DOHH2 (cell line): ENCODE data around the gene FRMD8.

ENCODE experiments used
- CTCF ChIP-seq: fragments of 200-600 bp; sonication (generic); IDR thresholded peaks from one replicate; pipeline ENCODE4 v1.5.1; 2014; ENCODE audit warnings: antibody characterized with exemption, mild to moderate bottlenecking, low read depth, low read length; ENCODE audit not compliant: poor library complexity, severe bottlenecking
- EZH2phosphoT487 ChIP-seq: fragments of 200-600 bp; sonication (generic); IDR thresholded peaks from 2 replicates; pipeline ENCODE4 v1.6.1; 2017; ENCODE audit warnings: borderline replicate concordance, mild to moderate bottlenecking, antibody characterized with exemption, low read length, moderate library complexity, mixed read lengths

GRCh38 chr11:65424205-65425104 is 38.0 kb downstream of the FRMD8 start:
- TF ChIP-seq CTCF (no peak), EZH2phosphoT487 (no peak)
